ENCODE measurements around the gene PLEKHA7. TPM values are rescaled to one million over a fixed set of nuclear protein-coding genes. Genes with fewer than 3 reads are reported as not detected.

PLEKHA7 gene
- total and polyA plus RNA-seq, 2 experiments from 2014 or later: 40.8 to 167 TPM

- no peaks in the 10 kb centered on the region for H3K9me3 ChIP-seq (ENCODE audit: low read depth)
- H3K4me3 ChIP-seq: peak within 1 kb of the TSS; percentile 85
- H3K27ac ChIP-seq: peak within 1 kb of the TSS; percentile 99
- DNase-seq (ENCODE audit: low read depth in 1 of 2, low spot score in 1 of 2): peak; percentile 97
- H3K36me3 ChIP-seq: no peaks in the 10 kb centered on the region
- peaks cover under 1% of the 10 kb centered on the region for H3K4me1 ChIP-seq (ENCODE audit: low read depth)
- no peaks in the 10 kb centered on the region for H3K27me3 ChIP-seq
- no peak for TF ChIP-seq CTCF (IDR thresholded peaks at IDR 0.05; ENCODE audit: low read depth, low read length)
Measured at GRCh38 chr11:16738193-16738946, 275.8 kb downstream of the PLEKHA7 start, which contains the start of gene C11orf58. TSS of gene C11orf58 (plus strand) at chr11:16738647. CDS start at chr11:16738779, 132 bp downstream.

- peak; percentile 27 to 38 for DNase-seq (ENCODE audit: low read depth in 1 of 2, low spot score in 1 of 2)
- TF ChIP-seq CTCF (IDR thresholded peaks at IDR 0.05; ENCODE audit: low read depth, low read length): no peak
- H3K9me3 ChIP-seq (ENCODE audit: low read depth): no peaks in the 10 kb centered on the region
- H3K36me3 ChIP-seq: no peaks in the 10 kb centered on the region
- H3K27ac ChIP-seq: peak overlapping the region; percentile 99
- no peaks in the 10 kb centered on the region for H3K4me1 ChIP-seq (ENCODE audit: low read depth)
- no peaks in the 10 kb centered on the region for H3K27me3 ChIP-seq
- peak overlapping the region; percentile 85 for H3K4me3 ChIP-seq
Measured at GRCh38 chr11:16737818-16738192, 276.4 kb downstream of the PLEKHA7 start.

Other genes starting within 250 kb of the PLEKHA7 start
- 619 and 672 TPM in 2 replicates for gene RPS13, start 63.3 kb upstream of the PLEKHA7 start, total RNA-seq
- 623 and 731 TPM in 2 replicates for gene RPS13, start 63.3 kb upstream of the PLEKHA7 start, polyA plus RNA-seq
- 32.0 and 54.6 TPM in 2 replicates for gene PIK3C2A, start 193.6 kb upstream of the PLEKHA7 start, total RNA-seq
- 20.7 and 23.2 TPM in 2 replicates for gene PIK3C2A, start 193.6 kb upstream of the PLEKHA7 start, polyA plus RNA-seq

Measured in cardiac muscle cell (in vitro differentiated cells and primary cell).